GM19397 (cell line): Measurements from ENCODE around the gene NFYA.

Experiments used
- ATAC-seq: cut with Tn5 transposase; IDR thresholded peaks from one replicate; pipeline ENCODE4 v1.9.1; 2021; ENCODE audit warnings: mild to moderate bottlenecking, moderate library complexity; ENCODE audit not compliant: unreplicated experiment

Gene NFYA

GRCh38 chr6:41045664-41046063, 27.1 kb upstream of the NFYA start:
- no peak for ATAC-seq

GRCh38 chr6:41046084-41046483, 26.7 kb upstream of the NFYA start:
- no peak for ATAC-seq

GRCh38 chr6:41047306-41047705, 25.5 kb upstream of the NFYA start:
- ATAC-seq: no peak

- no peak for ATAC-seq
Measured at GRCh38 chr6:41047745-41048732, 24.7 kb upstream of the NFYA start.

- ATAC-seq: no peak
Measured at GRCh38 chr6:41049521-41049920, 23.3 kb upstream of the NFYA start.

- ATAC-seq: no peak
Measured at GRCh38 chr6:41049955-41050354, 22.8 kb upstream of the NFYA start.

GRCh38 chr6:41050536-41050935, 22.2 kb upstream of the NFYA start:
- no peak for ATAC-seq

GRCh38 chr6:41051873-41052272, 20.9 kb upstream of the NFYA start:
- ATAC-seq: no peak

- ATAC-seq: no peak
Measured at GRCh38 chr6:41053041-41053440, 19.7 kb upstream of the NFYA start, which contains the start of gene APOBEC2. TSS of gene APOBEC2 (plus strand) at chr6:41053202. CDS start at chr6:41053348, 146 bp downstream.

GRCh38 chr6:41054511-41054910, 18.3 kb upstream of the NFYA start:
- no peak for ATAC-seq

GRCh38 chr6:41055149-41055548, 17.6 kb upstream of the NFYA start:
- ATAC-seq: no peak

GRCh38 chr6:41056768-41057490, 15.8 kb upstream of the NFYA start:
- no peak for ATAC-seq

- ATAC-seq: no peak
Measured at GRCh38 chr6:41058783-41059181, 14.0 kb upstream of the NFYA start.

GRCh38 chr6:41059556-41059955, 13.2 kb upstream of the NFYA start:
- no peak for ATAC-seq

- ATAC-seq: no peak
Measured at GRCh38 chr6:41061196-41061726, 11.5 kb upstream of the NFYA start.

- ATAC-seq: no peak
Measured at GRCh38 chr6:41062056-41062455, 10.7 kb upstream of the NFYA start.

- ATAC-seq: no peak
Measured at GRCh38 chr6:41063884-41064285, 8.9 kb upstream of the NFYA start.

GRCh38 chr6:41064841-41065240, 7.9 kb upstream of the NFYA start:
- ATAC-seq: no peak

GRCh38 chr6:41065550-41066026, 7.2 kb upstream of the NFYA start:
- ATAC-seq: no peak

- no peak for ATAC-seq
Measured at GRCh38 chr6:41066867-41067304, 5.9 kb upstream of the NFYA start.

- ATAC-seq: no peak
Measured at GRCh38 chr6:41071501-41071922, 1.3 kb upstream of the NFYA start.
